ENCODE data around the gene SMYD3. TPM values are rescaled to one million over a fixed set of nuclear protein-coding genes. Genes with fewer than 3 reads are reported as not detected.

The SMYD3 gene
- total RNA-seq, 1 experiment from 2014 or later, result 29.6 TPM

GRCh38 chr1:246080031-246080430, 427.0 kb downstream of the SMYD3 start:
- Histone ChIP-seq H3K9me2 (ENCODE audit: insufficient read depth) (no peaks in the 10 kb centered on the region), H3K79me2 (ENCODE audit: low read depth) (no peaks in the 10 kb centered on the region), H2AFZ (no peak overlapping the region), H3K4me3 (no peak overlapping the region), H3F3A (ENCODE audit: insufficient read depth, low read depth) (no peaks in the 10 kb centered on the region), H3K4me1 (replicated peaks; ENCODE audit: insufficient read depth) (no peaks in the 10 kb centered on the region), H3K36me3 (ENCODE audit: low read depth) (no peaks in the 10 kb centered on the region), H3K27ac (no peak overlapping the region), H3K4me2 (no peak overlapping the region), H3K9me3 (ENCODE audit: insufficient read depth, low read depth) (no peaks in the 10 kb centered on the region), H3K27me3 (ENCODE audit: insufficient read depth, low read depth) (no peaks in the 10 kb centered on the region), H4K20me1 (ENCODE audit: insufficient read depth) (no peaks in the 10 kb centered on the region)
- CTCF ChIA-PET, result no interaction called here
- intact Hi-C loops (cut with micrococcal nuclease; ENCODE audit: unreplicated experiment), result no loop called here
- BruUV-seq (replicated peaks), result no TSS peak
- TF ChIP-seq EZH2 (IDR thresholded peaks at IDR 0.05; ENCODE audit: low read depth) (no peak), CTCF (conservative IDR thresholded peaks at IDR 0.05) (no peak)
- POLR2A ChIA-PET (ENCODE audit: unreplicated experiment), result no interaction called here
- DNase-seq, result no peak

- Histone ChIP-seq H3F3A (ENCODE audit: insufficient read depth, low read depth) (no peaks in the 10 kb centered on the region), H2AFZ (no peak overlapping the region), H3K9me3 (ENCODE audit: insufficient read depth, low read depth) (no peaks in the 10 kb centered on the region), H3K79me2 (ENCODE audit: low read depth) (no peaks in the 10 kb centered on the region), H4K20me1 (ENCODE audit: insufficient read depth) (no peaks in the 10 kb centered on the region), H3K9me2 (ENCODE audit: insufficient read depth) (no peaks in the 10 kb centered on the region), H3K27ac (no peak overlapping the region), H3K4me2 (no peak overlapping the region), H3K4me1 (replicated peaks; ENCODE audit: insufficient read depth) (no peaks in the 10 kb centered on the region), H3K27me3 (ENCODE audit: insufficient read depth, low read depth) (no peaks in the 10 kb centered on the region), H3K4me3 (no peak overlapping the region), H3K36me3 (ENCODE audit: low read depth) (no peaks in the 10 kb centered on the region)
- TF ChIP-seq CTCF (conservative IDR thresholded peaks at IDR 0.05), result no peak
- TF ChIP-seq EZH2 (IDR thresholded peaks at IDR 0.05; ENCODE audit: low read depth), result no peak
- DNase-seq, result no peak
- ChIA-PET POLR2A (ENCODE audit: unreplicated experiment) (no interaction called here), CTCF (no interaction called here)
- BruUV-seq (replicated peaks), result no TSS peak
- intact Hi-C loops (cut with micrococcal nuclease; ENCODE audit: unreplicated experiment), result no loop called here
Observed at GRCh38 chr1:246078888-246079252, 428.2 kb downstream of the SMYD3 start.

GRCh38 chr1:246078126-246078887, 428.8 kb downstream of the SMYD3 start:
- Histone ChIP-seq H3K27me3 (ENCODE audit: insufficient read depth, low read depth) (no peaks in the 10 kb centered on the region), H4K20me1 (ENCODE audit: insufficient read depth) (no peaks in the 10 kb centered on the region), H3K36me3 (ENCODE audit: low read depth) (no peaks in the 10 kb centered on the region), H3K9me2 (ENCODE audit: insufficient read depth) (no peaks in the 10 kb centered on the region), H3K79me2 (ENCODE audit: low read depth) (no peaks in the 10 kb centered on the region), H3K4me2 (no peak overlapping the region), H3K27ac (no peak overlapping the region), H3F3A (ENCODE audit: insufficient read depth, low read depth) (no peaks in the 10 kb centered on the region), H3K4me3 (no peak overlapping the region), H3K9me3 (ENCODE audit: insufficient read depth, low read depth) (no peaks in the 10 kb centered on the region), H3K4me1 (replicated peaks; ENCODE audit: insufficient read depth) (no peaks in the 10 kb centered on the region), H2AFZ (no peak overlapping the region)
- BruUV-seq (replicated peaks), result no TSS peak
- CTCF ChIA-PET, result no interaction called here
- POLR2A ChIA-PET (ENCODE audit: unreplicated experiment), result no interaction called here
- TF ChIP-seq CTCF (conservative IDR thresholded peaks at IDR 0.05) (no peak), EZH2 (IDR thresholded peaks at IDR 0.05; ENCODE audit: low read depth) (no peak)
- intact Hi-C loops (cut with micrococcal nuclease; ENCODE audit: unreplicated experiment), result no loop called here
- DNase-seq, result no peak
